ENCODE measurements around the gene IGBP1. TPM values are rescaled to one million over a fixed set of nuclear protein-coding genes. Genes with fewer than 3 reads are reported as not detected.

The IGBP1 gene
- total RNA-seq (2021; fragmentation: NEBNext Ultra II Directional; extraction: Animal tissue kit (Norgen Biotek cat#: 25700)), result 10 to 100 TPM; 35.1 to 39.9 (median 37.4) TPM
- long read RNA-seq, transcript IGBP1-201 (6 exons, 1,862 nt), result major isoform, 47 of 56 reads
- long read RNA-seq, partial matches to known transcripts, result 2 of 56 reads
- long read RNA-seq, other reads (novel, unspliced or antisense), result 4 of 56 reads

- H3K27me3 Mint-ChIP-seq (ENCODE audit: insufficient read depth), result no peaks in the 10 kb centered on the region
- H3K4me1 Mint-ChIP-seq (ENCODE audit: low read depth), result peaks cover 41% of the 10 kb centered on the region
- H3K4me3 Mint-ChIP-seq, result peak within 1 kb of the TSS; percentile 100
- peak; percentile 84 for TF ChIP-seq CTCF (IDR thresholded peaks at IDR 0.05)
- DNase-seq, result peak; percentile 83
- H3K9me3 Mint-ChIP-seq, result no peaks in the 10 kb centered on the region
- peaks cover 7% of the 10 kb centered on the region; the same call in 1 of the 2 replicates for H3K36me3 Mint-ChIP-seq (ENCODE audit: low read depth)
- peak within 1 kb of the TSS; percentile 98 for H3K27ac Mint-ChIP-seq
Observed at GRCh38 chrX:70133303-70134115, at the start of gene IGBP1. TSS of gene IGBP1 (plus strand) at chrX:70133447. CDS start at chrX:70133948, 501 bp downstream.

DNA sequence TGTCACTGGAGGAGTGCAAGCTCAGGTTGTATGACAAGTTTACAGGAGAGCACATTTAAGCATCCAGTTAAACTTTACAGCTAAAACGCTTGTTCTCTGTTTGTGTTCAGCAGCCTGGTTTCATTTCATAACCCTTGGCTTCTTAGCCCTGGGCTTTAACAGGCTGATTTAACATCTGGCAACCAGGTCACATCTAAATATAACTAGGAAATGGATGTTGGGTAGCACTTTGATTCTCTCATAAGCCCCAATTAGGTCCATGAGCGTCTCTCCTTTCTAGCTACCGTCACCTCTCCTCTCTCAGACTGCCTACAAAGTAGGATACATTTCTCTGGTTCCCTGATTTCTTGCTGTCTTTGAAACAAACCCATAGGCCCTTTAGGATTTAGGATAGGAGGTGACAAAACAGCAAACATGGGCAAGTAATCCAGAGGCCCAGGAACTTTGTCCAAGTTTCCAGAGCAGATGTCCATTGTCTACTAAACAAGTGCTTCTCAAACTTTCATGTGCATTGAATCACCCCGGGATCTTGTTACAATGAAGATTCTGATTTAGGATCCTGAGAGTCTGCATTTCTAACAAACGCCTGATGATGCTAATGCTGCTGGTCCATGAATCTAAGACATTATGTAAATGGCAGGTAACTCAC, 48.5 kb upstream of the IGBP1 start:
- TF ChIP-seq CTCF (IDR thresholded peaks at IDR 0.05), result no peak
- Mint-ChIP-seq H3K36me3 (ENCODE audit: low read depth) (no peaks in the 10 kb centered on the region), H3K9me3 (no peaks in the 10 kb centered on the region), H3K4me1 (ENCODE audit: low read depth) (peaks cover 12% of the 10 kb centered on the region), H3K27me3 (ENCODE audit: insufficient read depth) (no peaks in the 10 kb centered on the region; the same call in 1 of the 2 replicates), H3K27ac (no peak overlapping the region), H3K4me3 (no peak overlapping the region)
- DNase-seq, result no peak

GRCh38 chrX:70087857-70088630, 45.2 kb upstream of the IGBP1 start:
- Mint-ChIP-seq H3K27ac (no peak overlapping the region), H3K9me3 (no peaks in the 10 kb centered on the region), H3K4me3 (no peak overlapping the region), H3K4me1 (ENCODE audit: low read depth) (peaks cover 26% of the 10 kb centered on the region), H3K36me3 (ENCODE audit: low read depth) (no peaks in the 10 kb centered on the region), H3K27me3 (ENCODE audit: insufficient read depth) (peaks cover 1% of the 10 kb centered on the region)
- no peak for TF ChIP-seq CTCF (IDR thresholded peaks at IDR 0.05)
- peak; percentile 8 for DNase-seq

DNA sequence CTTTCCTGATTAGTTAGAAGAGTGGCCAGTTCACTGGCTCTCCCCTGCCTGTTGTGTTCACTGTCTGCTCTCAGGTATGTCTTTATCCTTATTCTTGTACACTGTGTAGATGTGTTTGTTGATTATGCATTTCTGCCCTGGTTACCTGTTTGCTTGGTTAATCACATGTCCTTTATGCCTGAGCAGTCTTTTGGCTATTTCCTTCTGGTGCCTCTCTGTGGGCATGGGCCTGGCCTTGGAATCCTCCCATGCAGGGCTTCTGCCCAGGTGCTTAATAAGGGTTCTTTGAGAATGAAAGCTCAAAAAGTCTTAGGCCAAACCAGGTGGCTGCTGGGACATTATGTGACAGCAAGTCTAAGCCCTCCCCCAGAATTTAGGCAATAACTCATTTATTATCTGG, 44.5 kb upstream of the IGBP1 start:
- TF ChIP-seq CTCF (IDR thresholded peaks at IDR 0.05), result no peak
- H3K4me1 Mint-ChIP-seq (ENCODE audit: low read depth), result peaks cover 26% of the 10 kb centered on the region
- no peaks in the 10 kb centered on the region for H3K9me3 Mint-ChIP-seq
- peaks cover 4% of the 10 kb centered on the region for H3K27me3 Mint-ChIP-seq (ENCODE audit: insufficient read depth)
- H3K4me3 Mint-ChIP-seq, result no peak overlapping the region
- no peak overlapping the region for H3K27ac Mint-ChIP-seq
- DNase-seq, result no peak
- no peaks in the 10 kb centered on the region for H3K36me3 Mint-ChIP-seq (ENCODE audit: low read depth)

- Mint-ChIP-seq H3K36me3 (ENCODE audit: low read depth) (no peaks in the 10 kb centered on the region), H3K4me1 (ENCODE audit: low read depth) (peaks cover 26% of the 10 kb centered on the region), H3K27me3 (ENCODE audit: insufficient read depth) (peaks cover 4% of the 10 kb centered on the region), H3K27ac (peak overlapping the region; percentile 79; the same call in 1 of the 2 replicates), H3K4me3 (peak overlapping the region; percentile 33; the same call in 1 of the 2 replicates), H3K9me3 (no peaks in the 10 kb centered on the region)
- peak; percentile 64 for DNase-seq
- no peak for TF ChIP-seq CTCF (IDR thresholded peaks at IDR 0.05)
Observed at GRCh38 chrX:70089604-70090297, 43.5 kb upstream of the IGBP1 start.

All from HFFc6 (cell line).